IMR-90 (cell line): ENCODE measurements around the gene NEO1. TPM values are rescaled to one million over a fixed set of nuclear protein-coding genes. Genes with fewer than 3 reads are reported as not detected.

Experiments
- ATAC-seq: fragments of 200-7000 bp; cut with Tn5 transposase; 2 replicates; pipeline ENCODE4 v1.9.1; 2020; ENCODE audit warnings: low read depth, mild to moderate bottlenecking, moderate library complexity
- BruUV-seq: library from RNA; stranded (reverse); fragments of 400-500 nt; replicated peaks from 2 replicates; lab custom pipeline; 2021; lab: Mats Ljungman, UMichigan
- CTCF ChIA-PET: fragments of 300-600 bp; formaldehyde crosslinking; extraction: SDS; loops from one replicate; lab custom pipeline; 2021; ENCODE audit warnings: antibody characterized with exemption; lab: Yijun Ruan, JAX
- POLR2A ChIA-PET: fragments of 300-600 bp; sonication (Branson Sonifier 250); formaldehyde crosslinking; loops from one replicate; lab custom pipeline; 2022; ENCODE audit warnings: antibody characterized with exemption; ENCODE audit not compliant: unreplicated experiment; lab: Charles Lee
- DNase-seq: peaks from one replicate; pipeline ENCODE4 v3.0.0; 2013
- H2AFZ ChIP-seq: replicated peaks from 2 replicates; pipeline ENCODE3; 2013; ENCODE audit warnings: low read length, mild to moderate bottlenecking; ENCODE audit not compliant: poor library complexity
- H2AK5ac ChIP-seq: 2 replicates; pipeline ENCODE4 v1.6.1; 2013; ENCODE audit warnings: low read depth, low read length, inconsistent platforms
- H2AK9ac ChIP-seq: replicated peaks from 2 replicates; pipeline ENCODE3; 2013; ENCODE audit warnings: mild to moderate bottlenecking, low read depth, low read length, moderate library complexity; ENCODE audit not compliant: poor library complexity
- H2BK120ac ChIP-seq: 2 replicates; pipeline ENCODE4 v1.6.1; 2013; ENCODE audit warnings: low read depth, low read length, inconsistent platforms
- H2BK15ac ChIP-seq: 3 replicates; pipeline ENCODE4 v1.6.1; 2013; ENCODE audit warnings: low read depth, low read length, inconsistent platforms
- H2BK20ac ChIP-seq: 2 replicates; pipeline ENCODE4 v1.6.1; 2013; ENCODE audit warnings: low read depth, mild to moderate bottlenecking, inconsistent platforms, low read length, moderate library complexity
- H2BK5ac ChIP-seq: 2 replicates; pipeline ENCODE4 v1.6.1; 2013; ENCODE audit warnings: mild to moderate bottlenecking, low read depth, low read length, inconsistent platforms; ENCODE audit not compliant: poor library complexity, severe bottlenecking
- H3K14ac ChIP-seq: replicated peaks from 2 replicates; pipeline ENCODE4 v1.6.1; 2013; ENCODE audit warnings: low read depth, low read length, inconsistent platforms
- H3K18ac ChIP-seq: 2 replicates; pipeline ENCODE4 v1.6.1; 2013; ENCODE audit warnings: low read depth, low read length, control low read depth
- H3K23ac ChIP-seq: 2 replicates; pipeline ENCODE4 v1.6.1; 2013; ENCODE audit warnings: low read depth, low read length, inconsistent platforms
- H3K27ac ChIP-seq: 2 replicates; pipeline ENCODE4 v1.5.1; 2013; ENCODE audit warnings: mild to moderate bottlenecking, control low read depth, low read length; ENCODE audit not compliant: insufficient read depth
- H3K27me3 ChIP-seq: 2 replicates; pipeline ENCODE4 v1.6.1; 2013; ENCODE audit warnings: low read length; ENCODE audit not compliant: control insufficient read depth, insufficient read depth
- H3K36me3 ChIP-seq: 2 replicates; pipeline ENCODE4 v1.6.1; 2013; ENCODE audit warnings: low read length, mixed read lengths; ENCODE audit not compliant: control insufficient read depth, insufficient read depth
- H3K4ac ChIP-seq: 2 replicates; pipeline ENCODE4 v1.6.1; 2013; ENCODE audit warnings: low read depth, low read length, inconsistent platforms
- H3K4me1 ChIP-seq: 2 replicates; pipeline ENCODE4 v1.6.1; 2013; ENCODE audit warnings: low read length, mixed read lengths; ENCODE audit not compliant: control insufficient read depth, insufficient read depth
- H3K4me2 ChIP-seq: 2 replicates; pipeline ENCODE4 v1.6.1; 2013; ENCODE audit warnings: low read depth, mild to moderate bottlenecking, control low read depth, low read length, moderate library complexity
- H3K4me3 ChIP-seq: 2 replicates; pipeline ENCODE4 v1.5.1; 2013; ENCODE audit warnings: low read depth, mild to moderate bottlenecking, control low read depth, low read length, moderate library complexity; ENCODE audit not compliant: insufficient read depth
- H3K56ac ChIP-seq: 2 replicates; pipeline ENCODE4 v1.6.1; 2013; ENCODE audit warnings: low read length, inconsistent platforms; ENCODE audit not compliant: insufficient read depth; ENCODE audit errors: extremely low read depth
- H3K79me1 ChIP-seq, 2 experiments: 2 replicates each; pipeline ENCODE4 v1.6.1; 2013; ENCODE audit warnings: low read length in 2 of 2, inconsistent platforms in 1 of 2, low read depth in 1 of 2
- H3K9ac ChIP-seq: 2 replicates; pipeline ENCODE4 v1.6.1; 2013; ENCODE audit warnings: low read depth, low read length, control low read depth
- H3K9me1 ChIP-seq: 2 replicates; pipeline ENCODE4 v1.6.1; 2013; ENCODE audit warnings: low read length, inconsistent platforms; ENCODE audit not compliant: insufficient read depth
- H3K9me3 ChIP-seq: 2 replicates; pipeline ENCODE4 v1.6.1; 2013; ENCODE audit warnings: low read length; ENCODE audit not compliant: control insufficient read depth, insufficient read depth
- H4K20me1 ChIP-seq: 2 replicates; pipeline ENCODE4 v1.6.1; 2013; ENCODE audit warnings: low read length, inconsistent platforms; ENCODE audit not compliant: insufficient read depth
- H4K5ac ChIP-seq: 2 replicates; pipeline ENCODE4 v1.6.1; 2013; ENCODE audit warnings: mild to moderate bottlenecking, low read depth, low read length, control low read depth
- H4K8ac ChIP-seq, 2 experiments: 2 replicates each; pipeline ENCODE4 v1.6.1; 2013; ENCODE audit warnings: low read depth in 2 of 2, low read length in 2 of 2, control low read depth in 1 of 2, inconsistent platforms in 1 of 2
- H4K91ac ChIP-seq: 2 replicates; pipeline ENCODE4 v1.6.1; 2013; ENCODE audit warnings: low read depth, low read length, inconsistent platforms; ENCODE audit not compliant: insufficient read depth
- BHLHE40 ChIP-seq: fragments of 150-350 bp; IDR thresholded peaks from 2 replicates; pipeline ENCODE4 v1.6.1; 2016; ENCODE audit warnings: mild to moderate bottlenecking, low read depth, low read length
- CEBPB ChIP-seq: IDR thresholded peaks from 2 replicates; pipeline ENCODE4 v1.6.1; 2012; ENCODE audit warnings: low read depth, low read length, improper control_type of control experiment
- CHD1 ChIP-seq: IDR thresholded peaks from 2 replicates; pipeline ENCODE4 v1.6.1; 2012; ENCODE audit warnings: low read depth, low read length, improper control_type of control experiment
- CTCF ChIP-seq: conservative IDR thresholded peaks from 2 replicates; pipeline ENCODE4 v1.5.1; 2012; ENCODE audit warnings: mild to moderate bottlenecking, low read depth, low read length, improper control_type of control experiment
- ELK1 ChIP-seq: fragments of 150-350 bp; IDR thresholded peaks from 2 replicates; pipeline ENCODE4 v1.6.1; 2016; ENCODE audit warnings: low read depth, mild to moderate bottlenecking, low read length, moderate library complexity, borderline replicate concordance
- FOS ChIP-seq: fragments of 150-350 bp; IDR thresholded peaks from 2 replicates; pipeline ENCODE4 v1.6.1; 2016; ENCODE audit warnings: low read depth, low read length
- MAFK ChIP-seq: IDR thresholded peaks from 2 replicates; pipeline ENCODE4 v1.6.1; 2012; ENCODE audit warnings: low read depth, low read length, improper control_type of control experiment
- MAZ ChIP-seq: IDR thresholded peaks from 2 replicates; pipeline ENCODE4 v1.6.1; 2012; ENCODE audit warnings: low read depth, mild to moderate bottlenecking, low read length, improper control_type of control experiment, moderate library complexity, borderline replicate concordance
- MXI1 ChIP-seq: IDR thresholded peaks from 2 replicates; pipeline ENCODE4 v1.6.1; 2012; ENCODE audit warnings: low read depth, mild to moderate bottlenecking, low read length, moderate library complexity, borderline replicate concordance
- NFE2L2 ChIP-seq: fragments of 150-350 bp; IDR thresholded peaks from 2 replicates; pipeline ENCODE4 v1.6.1; 2016; ENCODE audit warnings: low read depth, mild to moderate bottlenecking, low read length
- POLR2A ChIP-seq: IDR thresholded peaks from 2 replicates; pipeline ENCODE4 v1.6.1; 2012; ENCODE audit warnings: mild to moderate bottlenecking, low read depth, low read length
- RAD21 ChIP-seq: IDR thresholded peaks from 2 replicates; pipeline ENCODE4 v1.6.1; 2012; ENCODE audit warnings: low read length, improper control_type of control experiment
- RCOR1 ChIP-seq: IDR thresholded peaks from 2 replicates; pipeline ENCODE4 v1.6.1; 2012; ENCODE audit warnings: mild to moderate bottlenecking, low read length, improper control_type of control experiment; ENCODE audit not compliant: insufficient replicate concordance
- RFX5 ChIP-seq: IDR thresholded peaks from 2 replicates; pipeline ENCODE4 v1.8.0; 2012; ENCODE audit warnings: low read depth, mild to moderate bottlenecking, low read length, moderate library complexity
- SMC3 ChIP-seq: fragments of 150-350 bp; IDR thresholded peaks from 2 replicates; pipeline ENCODE4 v1.6.1; 2016; ENCODE audit warnings: low read depth, mild to moderate bottlenecking, antibody characterized with exemption, low read length, moderate library complexity
- USF2 ChIP-seq: fragments of 150-350 bp; IDR thresholded peaks from 2 replicates; pipeline ENCODE4 v1.6.1; 2017; ENCODE audit warnings: mild to moderate bottlenecking, antibody characterized with exemption, low read length, low read depth
- WGBS, 2 experiments: methylation state at CpG; one replicate each; pipeline versions ENCODE4 v1.1.5 to v1.1.7; 2013; ENCODE audit warnings: missing lambda C conversion rate in 2 of 2; ENCODE audit not compliant: insufficient read length in 1 of 2; ENCODE audit errors: extremely low coverage in 2 of 2; 5-methylcytosine and 5-hydroxymethylcytosine counted together
- dilution Hi-C: fragments of 300-500 bp; cut with HindIII; formaldehyde crosslinking; loops from one replicate; pipeline ENCODE4 v1.14.3; 2018; ENCODE audit warnings: low sequenced_read_pairs; ENCODE audit not compliant: unreplicated experiment
- in situ Hi-C: fragments of 300-500 bp; cut with MboI; formaldehyde crosslinking; loops from 3 replicates; pipeline ENCODE4 v1.14.3; 2019; ENCODE audit warnings: low sequenced_read_pairs, inconsistent platforms, mixed read lengths
- intact Hi-C: fragments of 100-400 bp; cut with micrococcal nuclease; formaldehyde crosslinking; loops from 2 replicates; pipeline ENCODE4 v1.10.0; 2022
- polyA plus RNA-seq, 3 experiments: library from polyadenylated mRNA; depleted of rRNA; stranded (reverse); fragments of >200 nt; gene quantifications; 2 replicates each; pipeline ENCODE4 v1.2.3, GENCODE V29; 2012; ENCODE audit warnings: low replicate concordance in 1 of 3
- total RNA-seq: library from RNA; depleted of rRNA; stranded (reverse); fragments of >200 nt; gene quantifications from 2 replicates; pipeline ENCODE4 v1.2.3, GENCODE V29; 2012

The NEO1 gene
- total and polyA plus RNA-seq, 2 of the 4 experiments (the other 2 are of a cell fraction), result 16.3 to 18.5 TPM

GRCh38 chr15:73048624-73049295 lies 3.5 kb upstream of the NEO1 start:
- TF ChIP-seq RAD21, result no peak
- no peak for TF ChIP-seq CEBPB
- TF ChIP-seq BHLHE40, result no peak
- no peak for TF ChIP-seq MXI1
- no peak for TF ChIP-seq RCOR1
- no peak for TF ChIP-seq FOS
- no peak for TF ChIP-seq CTCF
- no peak for TF ChIP-seq ELK1
- no peak for TF ChIP-seq USF2
- TF ChIP-seq MAFK, result no peak
- no peak for TF ChIP-seq CHD1
- no peak for TF ChIP-seq POLR2A
- TF ChIP-seq SMC3, result no peak
- no peak for TF ChIP-seq RFX5
- TF ChIP-seq NFE2L2, result no peak
- TF ChIP-seq MAZ, result no peak
- no peak overlapping the region for H4K8ac ChIP-seq
- no peak overlapping the region for H3K9ac ChIP-seq
- no peaks in the 10 kb centered on the region for H3K9me1 ChIP-seq
- H3K23ac ChIP-seq, result no peak overlapping the region
- no peak overlapping the region for H2BK5ac ChIP-seq
- ChIA-PET CTCF (no interaction called here), POLR2A (no interaction called here)
- peaks cover 2% of the 10 kb centered on the region; the same call in 1 of the 2 replicates for H3K4me1 ChIP-seq
- ATAC-seq (no peak), DNase-seq (no peak)
- in situ Hi-C loops, result no loop called here
- WGBS, 2 experiments, result 42% methylated on average over 2 of the region's 3 CpGs; no CpG with 5 or more reads in 1 of the 2 experiments
- dilution Hi-C loops, result no loop called here
- intact Hi-C loops, result no loop called here
- no peak overlapping the region for H2BK15ac ChIP-seq
- no peak overlapping the region for H2AFZ ChIP-seq
- H3K4me2 ChIP-seq, result no peak overlapping the region
- H3K36me3 ChIP-seq, result no peaks in the 10 kb centered on the region
- H3K27ac ChIP-seq, result no peak overlapping the region
- no peak overlapping the region for H3K4ac ChIP-seq
- H3K9me3 ChIP-seq, result no peaks in the 10 kb centered on the region
- no peak overlapping the region for H2BK120ac ChIP-seq
- H2AK9ac ChIP-seq, result no peak overlapping the region
- no peak overlapping the region for H3K4me3 ChIP-seq
- H2AK5ac ChIP-seq, result no peak overlapping the region
- no peak overlapping the region for H3K14ac ChIP-seq
- H2BK20ac ChIP-seq, result no peak overlapping the region
- H4K91ac ChIP-seq, result no peak overlapping the region
- no peak overlapping the region for H3K56ac ChIP-seq
- H4K20me1 ChIP-seq, result peaks cover 1% of the 10 kb centered on the region; the same call in 1 of the 2 replicates
- H3K27me3 ChIP-seq, result peaks cover 5% of the 10 kb centered on the region
- peaks cover 0 to 7% of the 10 kb centered on the region in 2 experiments; a peak in 1 of 4 replicates for H3K79me1 ChIP-seq
- no TSS peak for BruUV-seq
- H3K18ac ChIP-seq, result no peak overlapping the region
- no peak overlapping the region for H4K5ac ChIP-seq
